ENCODE results near the gene SOX8. TPM values are rescaled to one million over a fixed set of nuclear protein-coding genes. Genes with fewer than 3 reads are reported as not detected.
"Not testable (repeated sequence)": the region's sequence is repeated elsewhere in the genome, so short reads cannot be mapped to it uniquely, and the experiment has no call there.

SOX8 gene
- total RNA-seq, 1 experiment from 2014 or later: 0.97 TPM

- DNase-seq (ENCODE audit: extremely low read depth, low read depth): no peak
These were observed 29.2 kb upstream of the SOX8 start for GRCh38 chr16:952321-952720.

DNA sequence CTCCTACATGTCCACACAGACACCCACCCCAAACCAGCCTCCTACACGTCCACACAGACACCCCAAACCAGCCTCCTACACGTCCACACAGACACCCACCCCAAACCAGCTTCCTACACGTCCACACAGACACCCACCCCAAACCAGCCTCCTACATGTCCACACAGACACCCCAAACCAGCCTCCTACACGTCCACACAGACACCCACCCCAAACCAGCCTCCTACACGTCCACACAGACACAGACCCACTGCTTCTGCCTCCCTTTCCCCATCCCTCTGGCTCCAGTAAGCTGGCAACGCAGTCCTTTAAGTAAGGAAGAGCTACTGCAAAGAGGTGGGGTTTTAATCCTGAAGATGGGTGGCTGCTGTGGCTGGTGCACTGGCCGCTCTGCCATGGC lies 27.8 kb upstream of the SOX8 start:
- DNase-seq (ENCODE audit: extremely low read depth, low read depth): not testable (repeated sequence)

DNA sequence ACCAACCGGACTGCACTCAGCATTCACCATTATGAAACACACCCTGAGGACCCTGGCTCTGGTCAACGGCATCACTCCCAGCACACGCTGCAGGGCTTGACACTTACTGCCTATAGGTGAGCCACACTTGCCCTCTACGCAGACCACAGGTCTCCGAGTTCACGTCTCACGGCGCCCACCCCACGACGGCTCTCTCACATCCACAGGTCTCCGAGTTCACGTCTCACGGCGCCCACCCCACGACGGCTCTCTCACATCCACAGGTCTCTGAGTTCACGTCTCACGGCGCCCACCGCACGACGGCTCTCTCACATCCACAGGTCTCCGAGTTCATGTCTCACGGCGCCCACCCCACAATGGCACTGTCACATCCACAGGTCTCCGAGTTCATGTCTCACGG lies 25.8 kb upstream of the SOX8 start:
- DNase-seq (ENCODE audit: extremely low read depth, low read depth): not testable (repeated sequence)

DNA sequence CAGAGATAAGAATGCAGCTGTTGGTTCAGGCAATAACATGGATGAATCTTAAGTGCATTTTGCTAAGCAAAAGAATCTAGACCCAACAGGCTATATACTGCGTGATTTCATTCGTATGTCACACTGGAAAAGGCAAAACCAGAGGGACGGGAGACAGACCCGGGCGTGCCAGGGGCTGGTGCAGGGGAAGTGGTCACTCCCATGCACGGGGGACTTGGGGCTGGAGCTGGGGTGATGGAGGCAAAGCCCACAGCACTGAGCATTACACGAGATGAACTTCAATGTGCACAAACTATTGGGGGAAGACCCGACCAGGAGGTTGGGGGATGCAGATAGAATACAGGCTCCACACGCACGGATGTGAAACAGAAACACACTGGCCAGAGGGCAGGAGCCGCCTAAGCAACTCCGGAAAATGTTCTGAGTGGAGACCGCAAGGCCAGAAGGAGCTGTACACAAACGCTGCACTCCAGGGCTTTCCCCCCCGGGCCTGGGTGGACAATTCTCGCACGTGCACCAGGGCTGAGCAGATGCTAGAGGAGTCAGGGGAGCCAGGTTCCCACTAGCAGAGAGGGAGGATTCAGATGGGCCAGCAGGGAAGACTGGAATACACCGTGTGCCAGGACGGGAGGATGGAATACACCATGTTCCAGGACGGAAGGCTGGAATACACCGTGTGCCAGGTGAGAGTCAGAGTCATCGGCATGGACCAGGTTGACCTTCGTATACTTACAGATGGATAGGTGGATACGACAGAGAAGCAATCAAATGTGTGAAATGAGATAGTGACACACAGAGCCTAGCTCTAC lies 22.1 kb upstream of the SOX8 start:
- no peak for DNase-seq (ENCODE audit: extremely low read depth, low read depth)

DNA sequence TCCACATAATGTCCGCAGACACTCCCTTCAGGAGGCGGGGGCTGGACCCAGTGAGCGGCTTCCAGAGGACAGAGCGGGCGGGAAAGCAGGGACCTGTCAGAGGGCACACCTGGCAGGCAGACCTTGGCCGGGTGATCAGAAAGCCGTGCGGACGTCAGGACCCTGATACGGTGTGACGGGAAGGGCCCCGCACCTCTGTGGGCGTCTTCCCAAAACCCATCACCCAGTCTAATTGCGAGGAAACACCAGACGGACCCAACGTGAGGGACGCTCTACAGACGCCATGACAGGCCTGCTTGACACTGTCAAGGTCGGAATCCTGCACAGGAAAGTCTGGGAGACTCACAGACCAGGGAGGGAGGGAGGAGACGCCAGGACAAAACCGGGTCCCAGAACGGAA lies 19.2 kb upstream of the SOX8 start:
- DNase-seq (ENCODE audit: extremely low read depth, low read depth): no peak

DNA sequence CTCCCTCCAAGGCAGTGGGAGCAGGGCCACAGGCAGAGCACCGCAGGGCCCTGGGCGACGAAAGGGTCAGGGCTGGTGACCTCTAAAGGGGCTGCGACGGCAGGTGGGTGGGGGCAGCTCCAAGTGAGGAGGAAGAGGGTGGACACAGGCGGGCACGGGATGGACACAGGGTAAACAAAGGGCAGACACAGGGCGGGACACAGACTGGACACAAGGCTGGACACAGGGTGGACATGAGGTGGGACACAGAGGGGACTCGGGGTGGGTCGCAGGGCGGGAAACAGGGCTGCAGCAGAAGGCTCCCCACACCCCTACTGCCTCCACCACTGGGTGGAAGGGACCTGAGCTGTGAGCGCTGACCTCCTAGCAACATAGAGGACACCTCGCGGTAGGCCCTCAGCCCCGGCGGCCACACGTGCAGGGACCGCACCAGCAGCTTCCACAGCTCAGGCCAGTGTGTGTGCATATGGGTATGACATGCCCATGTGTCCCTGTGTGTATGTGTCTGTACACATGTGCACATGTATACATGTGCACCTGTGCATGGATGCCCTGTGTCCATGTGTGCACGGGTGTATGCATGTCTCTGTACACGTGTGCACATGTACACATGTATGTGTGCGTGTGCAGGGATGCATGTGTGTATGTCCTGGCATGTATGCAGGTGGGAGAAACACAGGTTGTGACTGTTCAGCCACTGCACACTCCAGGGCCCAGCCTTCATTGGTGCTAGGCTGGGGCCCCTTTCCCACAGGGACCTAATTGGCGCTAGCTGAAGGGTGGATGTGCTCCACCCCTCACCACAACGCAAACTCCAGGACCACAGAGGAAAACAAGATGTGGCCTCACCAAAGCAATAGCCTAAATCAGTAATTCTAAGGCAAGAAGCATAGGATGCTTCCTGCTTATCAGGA lies 18.4 kb upstream of the SOX8 start:
- DNase-seq (ENCODE audit: extremely low read depth, low read depth): no peak

DNA sequence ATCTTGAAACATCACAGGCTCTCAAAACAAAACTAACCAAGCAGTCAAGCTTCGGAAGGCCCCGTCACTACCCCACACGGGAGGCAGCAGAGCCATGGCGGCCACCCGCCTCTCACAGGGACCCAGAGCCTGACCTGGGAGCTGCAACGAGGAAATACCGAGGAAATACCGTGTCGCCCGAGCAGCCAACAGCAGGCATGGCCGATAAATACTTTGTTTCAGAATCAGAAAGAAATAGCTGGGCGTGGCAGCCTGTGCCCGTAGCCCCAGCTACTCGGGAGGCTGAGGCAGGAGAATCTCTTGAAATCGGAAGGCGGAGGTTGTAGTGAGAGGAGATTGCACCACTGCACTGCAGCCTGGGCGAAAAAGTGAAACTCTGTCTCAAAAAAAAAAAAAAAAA lies 17.7 kb upstream of the SOX8 start:
- DNase-seq (ENCODE audit: extremely low read depth, low read depth): no peak

GRCh38 chr16:964356-965035 lies 17.1 kb upstream of the SOX8 start:
- no peak for DNase-seq (ENCODE audit: extremely low read depth, low read depth)

- DNase-seq (ENCODE audit: extremely low read depth, low read depth): no peak
These were observed 16.6 kb upstream of the SOX8 start for GRCh38 chr16:965036-965395.

DNA sequence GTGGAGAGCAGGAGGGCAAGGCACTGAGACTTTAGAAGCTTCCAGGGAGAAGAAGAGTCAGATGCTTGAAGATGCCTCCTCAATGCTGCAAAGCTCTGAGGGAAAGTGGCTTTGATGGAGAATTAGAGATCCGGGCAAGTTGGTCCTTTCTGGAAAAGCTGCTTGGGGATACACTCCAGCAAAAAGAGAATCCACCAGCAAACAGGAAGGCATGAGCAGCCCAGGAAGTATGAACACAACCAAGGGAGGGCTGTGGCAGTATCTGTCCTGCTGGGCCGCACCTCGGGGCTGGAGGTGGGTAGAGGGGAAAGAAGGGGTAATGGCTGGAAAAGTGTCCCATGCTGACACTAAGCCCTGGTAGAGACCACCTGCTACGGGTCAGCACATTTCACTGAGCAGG lies 16.1 kb upstream of the SOX8 start:
- DNase-seq (ENCODE audit: extremely low read depth, low read depth): no peak

DNA sequence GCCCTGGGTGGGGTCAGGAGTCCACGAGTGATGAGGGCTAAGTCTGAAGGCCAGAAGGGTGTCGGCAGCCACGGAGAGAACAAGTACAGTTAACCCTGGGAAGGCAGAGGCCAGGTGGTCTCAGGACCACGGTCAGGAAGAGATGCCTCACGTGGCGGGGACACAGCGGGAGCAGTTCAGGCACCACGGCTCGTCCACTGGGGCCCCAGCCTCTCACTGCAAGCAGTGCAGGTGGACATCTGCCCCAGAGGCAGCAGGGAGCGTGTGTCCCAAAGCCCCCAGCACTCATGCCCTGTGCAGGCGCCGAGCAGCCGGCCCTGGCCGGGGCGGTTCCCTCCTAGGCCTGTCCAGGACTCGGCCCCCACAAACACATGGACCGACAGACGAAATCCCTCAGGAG lies 15.5 kb upstream of the SOX8 start:
- DNase-seq (ENCODE audit: extremely low read depth, low read depth): no peak

GRCh38 chr16:966505-966904 lies 15.1 kb upstream of the SOX8 start:
- no peak for DNase-seq (ENCODE audit: extremely low read depth, low read depth)

DNA sequence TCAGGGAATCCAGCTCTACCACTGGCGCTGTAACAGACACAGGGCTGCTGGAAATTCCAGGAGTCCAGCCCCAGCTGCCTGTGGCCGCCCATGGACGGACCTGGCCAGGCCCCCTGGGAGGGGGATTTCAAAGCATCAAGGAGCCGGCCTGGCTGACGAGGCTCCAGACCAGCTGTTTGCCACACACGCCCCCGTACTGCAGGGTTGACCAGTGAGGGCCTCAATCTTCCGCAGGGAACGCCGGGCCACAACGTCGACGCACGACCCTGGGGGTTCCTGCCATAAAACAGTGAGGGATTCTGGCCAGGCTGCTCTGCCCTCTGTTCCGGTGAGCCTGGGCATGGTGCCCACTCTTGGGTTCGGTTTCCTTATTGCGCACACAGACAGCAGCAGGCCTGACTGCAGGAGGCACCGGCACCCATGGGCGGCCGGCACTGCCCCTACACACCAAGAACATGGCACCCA lies 14.5 kb upstream of the SOX8 start:
- DNase-seq (ENCODE audit: extremely low read depth, low read depth): no peak

- DNase-seq (ENCODE audit: extremely low read depth, low read depth): no peak
These were observed 13.8 kb upstream of the SOX8 start for GRCh38 chr16:967546-968295.

DNA sequence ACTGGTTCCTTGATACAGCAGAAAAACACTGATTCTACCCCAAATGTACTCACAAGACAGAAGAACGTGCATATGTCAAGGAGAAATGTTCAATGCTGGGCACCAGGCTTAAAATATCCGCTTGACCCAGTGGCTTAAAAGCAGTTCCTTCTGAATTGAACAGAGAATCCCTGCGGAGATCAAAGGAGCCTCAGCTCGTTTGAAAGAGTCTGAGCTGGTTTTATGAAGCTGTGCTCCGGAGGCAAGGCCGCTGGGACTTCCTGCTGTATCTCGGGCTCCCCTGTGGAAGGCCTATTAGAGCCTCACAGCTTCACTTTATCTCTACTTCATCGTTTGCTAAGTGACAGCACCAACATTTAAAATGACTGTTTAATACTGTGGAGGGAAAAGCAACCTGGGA lies 12.9 kb upstream of the SOX8 start:
- no peak for DNase-seq (ENCODE audit: extremely low read depth, low read depth)

GRCh38 chr16:969508-970385 lies 11.8 kb upstream of the SOX8 start:
- DNase-seq (ENCODE audit: extremely low read depth, low read depth): no peak

- no peak for DNase-seq (ENCODE audit: extremely low read depth, low read depth)
These were observed 11.2 kb upstream of the SOX8 start for GRCh38 chr16:970386-970765.

GRCh38 chr16:970766-971581 lies 10.6 kb upstream of the SOX8 start, which contains the start of gene LMF1:
LMF1 (minus strand) TSS chr16:970984; CDS start chr16:970980, 4 bp downstream.
- DNase-seq (ENCODE audit: extremely low read depth, low read depth): peak; percentile 91

DNA sequence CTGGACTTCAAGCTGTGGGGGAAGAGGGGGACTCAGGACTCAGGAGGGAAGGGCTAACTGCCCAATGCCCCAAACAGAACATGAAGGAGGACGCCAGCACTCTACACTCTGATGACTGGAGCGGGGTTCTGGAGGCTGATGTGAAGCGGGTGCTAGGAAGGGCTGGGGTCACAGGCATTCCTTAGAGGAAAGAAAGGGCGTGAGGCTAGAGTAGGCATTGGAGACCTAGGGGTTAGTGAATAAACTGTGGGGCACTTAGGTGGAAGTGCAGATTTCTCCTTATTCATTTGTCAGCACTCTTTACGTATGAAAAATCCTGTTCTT lies 10.0 kb upstream of the SOX8 start:
- DNase-seq (ENCODE audit: extremely low read depth, low read depth): no peak
